ENCODE results near the gene PLRG1. TPM values are rescaled to one million over a fixed set of nuclear protein-coding genes. Genes with fewer than 3 reads are reported as not detected.

Gene PLRG1
- total RNA-seq, 1 donor from 2014 or later: 81.3 TPM

GRCh38 chr4:154507156-154507555, 43.0 kb downstream of the PLRG1 start:
- no peak overlapping the region for H3K4me3 Mint-ChIP-seq (ENCODE audit: unreplicated experiment)
- no peak for TF ChIP-seq EZH2 (IDR thresholded peaks at IDR 0.05; ENCODE audit: insufficient read depth, low read length)
- TF ChIP-seq CTCF (IDR thresholded peaks at IDR 0.05; ENCODE audit: insufficient read depth, low read depth, low read length): no peak
- H3K27me3 Mint-ChIP-seq (ENCODE audit: low read depth, unreplicated experiment): peaks cover 2% of the 10 kb centered on the region
- Histone ChIP-seq H3K79me2 (ENCODE audit: insufficient read depth, low read length) (no peaks in the 10 kb centered on the region), H4K20me1 (ENCODE audit: insufficient read depth, low read length) (no peaks in the 10 kb centered on the region), H3K4me1 (ENCODE audit: insufficient read depth, low read length) (no peaks in the 10 kb centered on the region), H3K27me3 (ENCODE audit: insufficient read depth, low read length) (peaks cover 2% of the 10 kb centered on the region), H3K36me3 (ENCODE audit: insufficient read depth, low read length) (no peaks in the 10 kb centered on the region), H2AFZ (ENCODE audit: low read depth, low read length) (no peak overlapping the region), H3K4me2 (ENCODE audit: low read length) (no peak overlapping the region), H3K9ac (ENCODE audit: low read length) (no peak overlapping the region), H3K27ac (ENCODE audit: low read depth, low read length) (no peak overlapping the region), H3K9me3 (ENCODE audit: insufficient read depth, low read depth, low read length) (no peaks in the 10 kb centered on the region), H3K4me3 (ENCODE audit: insufficient read depth, low read depth, low read length) (no peak overlapping the region)
- peaks cover 4% of the 10 kb centered on the region for H3K4me1 Mint-ChIP-seq (ENCODE audit: low read depth, unreplicated experiment)
- no peak for FAIRE-seq
- no peaks in the 10 kb centered on the region for H3K9me3 Mint-ChIP-seq (ENCODE audit: unreplicated experiment)
- no peak overlapping the region for H3K27ac Mint-ChIP-seq (ENCODE audit: unreplicated experiment)
- H3K36me3 Mint-ChIP-seq (ENCODE audit: low read depth, unreplicated experiment): no peaks in the 10 kb centered on the region
- no peak for DNase-seq (ENCODE audit: low read depth)

GRCh38 chr4:154506253-154506652, 43.9 kb downstream of the PLRG1 start:
- no peaks in the 10 kb centered on the region for H3K79me2 ChIP-seq (ENCODE audit: insufficient read depth, low read length)
- no peaks in the 10 kb centered on the region for H4K20me1 ChIP-seq (ENCODE audit: insufficient read depth, low read length)
- no peak overlapping the region for H3K4me3 Mint-ChIP-seq (ENCODE audit: unreplicated experiment)
- peaks cover 4% of the 10 kb centered on the region for H3K4me1 Mint-ChIP-seq (ENCODE audit: low read depth, unreplicated experiment)
- H3K27ac ChIP-seq (ENCODE audit: low read depth, low read length): no peak overlapping the region
- no peak overlapping the region for H3K4me3 ChIP-seq (ENCODE audit: insufficient read depth, low read depth, low read length)
- H3K9ac ChIP-seq (ENCODE audit: low read length): no peak overlapping the region
- TF ChIP-seq EZH2 (IDR thresholded peaks at IDR 0.05; ENCODE audit: insufficient read depth, low read length) (no peak), CTCF (IDR thresholded peaks at IDR 0.05; ENCODE audit: insufficient read depth, low read depth, low read length) (peak; percentile 45)
- no peaks in the 10 kb centered on the region for H3K9me3 Mint-ChIP-seq (ENCODE audit: unreplicated experiment)
- no peak for FAIRE-seq
- no peaks in the 10 kb centered on the region for H3K4me1 ChIP-seq (ENCODE audit: insufficient read depth, low read length)
- H3K27ac Mint-ChIP-seq (ENCODE audit: unreplicated experiment): no peak overlapping the region
- H3K27me3 Mint-ChIP-seq (ENCODE audit: low read depth, unreplicated experiment): peaks cover 2% of the 10 kb centered on the region
- H3K36me3 ChIP-seq (ENCODE audit: insufficient read depth, low read length): no peaks in the 10 kb centered on the region
- H3K36me3 Mint-ChIP-seq (ENCODE audit: low read depth, unreplicated experiment): no peaks in the 10 kb centered on the region
- DNase-seq (ENCODE audit: low read depth): no peak
- H2AFZ ChIP-seq (ENCODE audit: low read depth, low read length): no peak overlapping the region
- H3K27me3 ChIP-seq (ENCODE audit: insufficient read depth, low read length): peaks cover 2% of the 10 kb centered on the region
- H3K4me2 ChIP-seq (ENCODE audit: low read length): no peak overlapping the region
- no peaks in the 10 kb centered on the region for H3K9me3 ChIP-seq (ENCODE audit: insufficient read depth, low read depth, low read length)

GRCh38 chr4:154503598-154503997, 46.6 kb downstream of the PLRG1 start:
- TF ChIP-seq EZH2 (IDR thresholded peaks at IDR 0.05; ENCODE audit: insufficient read depth, low read length) (no peak), CTCF (IDR thresholded peaks at IDR 0.05; ENCODE audit: insufficient read depth, low read depth, low read length) (peak; percentile 49)

More at GRCh38 chr4:154503598-154503997, 46.6 kb downstream of the PLRG1 start:
- H3K27me3 ChIP-seq (ENCODE audit: insufficient read depth, low read length): peaks cover 10% of the 10 kb centered on the region
- FAIRE-seq (no peak), DNase-seq (ENCODE audit: low read depth) (peak; percentile 8)
- no peaks in the 10 kb centered on the region for H3K36me3 Mint-ChIP-seq (ENCODE audit: low read depth, unreplicated experiment)
- no peaks in the 10 kb centered on the region for H3K9me3 ChIP-seq (ENCODE audit: insufficient read depth, low read depth, low read length)
- H3K9me3 Mint-ChIP-seq (ENCODE audit: unreplicated experiment): no peaks in the 10 kb centered on the region
- no peaks in the 10 kb centered on the region for H3K79me2 ChIP-seq (ENCODE audit: insufficient read depth, low read length)
- no peak overlapping the region for H3K4me3 ChIP-seq (ENCODE audit: insufficient read depth, low read depth, low read length)
- H3K36me3 ChIP-seq (ENCODE audit: insufficient read depth, low read length): no peaks in the 10 kb centered on the region
- no peak overlapping the region for H3K27ac Mint-ChIP-seq (ENCODE audit: unreplicated experiment)
- no peak overlapping the region for H2AFZ ChIP-seq (ENCODE audit: low read depth, low read length)
- H4K20me1 ChIP-seq (ENCODE audit: insufficient read depth, low read length): no peaks in the 10 kb centered on the region
- no peak overlapping the region for H3K9ac ChIP-seq (ENCODE audit: low read length)
- H3K4me1 Mint-ChIP-seq (ENCODE audit: low read depth, unreplicated experiment): peaks cover 4% of the 10 kb centered on the region
- no peak overlapping the region for H3K27ac ChIP-seq (ENCODE audit: low read depth, low read length)
- H3K4me2 ChIP-seq (ENCODE audit: low read length): no peak overlapping the region
- H3K4me3 Mint-ChIP-seq (ENCODE audit: unreplicated experiment): no peak overlapping the region
- no peaks in the 10 kb centered on the region for H3K4me1 ChIP-seq (ENCODE audit: insufficient read depth, low read length)
- peaks cover 10% of the 10 kb centered on the region for H3K27me3 Mint-ChIP-seq (ENCODE audit: low read depth, unreplicated experiment)
